IPS-15b (cell line): Measurements from ENCODE around the gene TBC1D8.

Experiments used
- H3K27me3 ChIP-seq: one replicate; pipeline ENCODE4 v1.6.1; 2013; ENCODE audit warnings: low read length; ENCODE audit not compliant: control insufficient read depth, insufficient read depth
- H3K36me3 ChIP-seq: one replicate; pipeline ENCODE4 v1.6.1; 2013; ENCODE audit warnings: low read length; ENCODE audit not compliant: control insufficient read depth, insufficient read depth
- H3K4me1 ChIP-seq: one replicate; pipeline ENCODE4 v1.6.1; 2013; ENCODE audit warnings: mild to moderate bottlenecking, low read length; ENCODE audit not compliant: control insufficient read depth, insufficient read depth
- H3K4me3 ChIP-seq: one replicate; pipeline ENCODE4 v1.5.1; 2013; ENCODE audit warnings: low read depth, low read length
- H3K9ac ChIP-seq: one replicate; pipeline ENCODE4 v1.6.1; 2013; ENCODE audit warnings: low read depth, mild to moderate bottlenecking, low read length
- H3K9me3 ChIP-seq: one replicate; pipeline ENCODE4 v1.6.1; 2013; ENCODE audit warnings: mild to moderate bottlenecking, low read length; ENCODE audit not compliant: control insufficient read depth, insufficient read depth

The TBC1D8 gene

GRCh38 chr2:100974712-100975520, 176.3 kb downstream of the TBC1D8 start:
- H3K9me3 ChIP-seq = no peaks in the 10 kb centered on the region
- H3K4me3 ChIP-seq = no peak overlapping the region
- H3K4me1 ChIP-seq = no peaks in the 10 kb centered on the region
- H3K9ac ChIP-seq = no peak overlapping the region
- no peaks in the 10 kb centered on the region for H3K36me3 ChIP-seq
- no peaks in the 10 kb centered on the region for H3K27me3 ChIP-seq

GRCh38 chr2:100972452-100972851, 178.7 kb downstream of the TBC1D8 start:
- Histone ChIP-seq H3K4me1 (no peaks in the 10 kb centered on the region), H3K4me3 (no peak overlapping the region), H3K36me3 (no peaks in the 10 kb centered on the region), H3K9me3 (no peaks in the 10 kb centered on the region), H3K9ac (no peak overlapping the region), H3K27me3 (no peaks in the 10 kb centered on the region)

DNA sequence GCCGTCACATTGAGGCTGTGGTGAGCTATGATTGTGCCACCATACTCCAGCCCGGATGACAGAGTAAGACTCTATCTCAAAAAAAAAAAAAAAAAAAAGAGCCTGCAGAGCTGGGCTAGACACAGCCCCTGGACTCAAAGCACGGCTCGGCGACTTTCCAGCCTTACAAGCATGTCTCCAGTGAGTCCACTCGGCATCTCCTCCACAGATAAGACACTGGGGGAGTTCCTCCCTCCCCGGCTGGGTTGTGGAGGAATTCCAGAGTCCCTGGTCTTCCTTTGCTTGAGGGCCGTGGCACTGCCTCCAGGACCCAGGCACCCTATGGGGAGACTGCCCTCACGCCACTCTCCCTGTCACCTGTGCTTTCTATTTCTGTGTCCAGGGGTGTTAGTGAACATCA, 180.0 kb downstream of the TBC1D8 start:
- no peak overlapping the region for H3K9ac ChIP-seq
- H3K4me1 ChIP-seq = no peaks in the 10 kb centered on the region
- no peak overlapping the region for H3K4me3 ChIP-seq
- H3K27me3 ChIP-seq = no peaks in the 10 kb centered on the region
- no peaks in the 10 kb centered on the region for H3K36me3 ChIP-seq
- no peaks in the 10 kb centered on the region for H3K9me3 ChIP-seq

DNA sequence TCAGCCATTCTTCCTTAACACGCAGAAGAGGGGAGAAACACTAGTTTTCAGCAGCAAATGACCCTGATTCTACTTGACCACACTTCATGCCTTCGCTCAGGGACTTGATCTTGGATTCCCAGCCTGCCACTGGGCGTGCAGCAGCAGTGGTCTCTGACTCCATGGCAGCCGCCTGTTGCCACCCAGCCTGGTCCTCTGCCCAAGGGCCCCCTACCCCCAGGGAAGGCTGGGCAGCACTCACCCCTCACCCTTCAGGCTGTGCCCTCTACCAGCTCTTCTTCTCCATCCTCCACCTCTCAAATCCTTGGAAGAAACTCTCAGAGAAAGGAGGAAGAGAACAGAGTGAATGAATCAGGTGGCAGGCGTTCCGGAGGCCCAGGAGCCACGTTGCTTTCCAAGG, 181.2 kb downstream of the TBC1D8 start:
- Histone ChIP-seq H3K4me3 (no peak overlapping the region), H3K4me1 (no peaks in the 10 kb centered on the region), H3K27me3 (no peaks in the 10 kb centered on the region), H3K9ac (no peak overlapping the region), H3K36me3 (no peaks in the 10 kb centered on the region), H3K9me3 (no peaks in the 10 kb centered on the region)

GRCh38 chr2:100968146-100969145, 182.7 kb downstream of the TBC1D8 start:
- Histone ChIP-seq H3K4me3 (no peak overlapping the region), H3K4me1 (no peaks in the 10 kb centered on the region), H3K9ac (no peak overlapping the region), H3K27me3 (no peaks in the 10 kb centered on the region), H3K9me3 (no peaks in the 10 kb centered on the region), H3K36me3 (no peaks in the 10 kb centered on the region)

- Histone ChIP-seq H3K27me3 (no peaks in the 10 kb centered on the region), H3K36me3 (no peaks in the 10 kb centered on the region), H3K4me3 (no peak overlapping the region), H3K9ac (no peak overlapping the region), H3K9me3 (no peaks in the 10 kb centered on the region), H3K4me1 (no peaks in the 10 kb centered on the region)
Observed at GRCh38 chr2:100967716-100968115, 183.5 kb downstream of the TBC1D8 start.

- no peaks in the 10 kb centered on the region for H3K4me1 ChIP-seq
- no peaks in the 10 kb centered on the region for H3K36me3 ChIP-seq
- no peak overlapping the region for H3K9ac ChIP-seq
- no peaks in the 10 kb centered on the region for H3K27me3 ChIP-seq
- no peaks in the 10 kb centered on the region for H3K9me3 ChIP-seq
- no peak overlapping the region for H3K4me3 ChIP-seq
Observed at GRCh38 chr2:100965596-100965995, 185.6 kb downstream of the TBC1D8 start.

GRCh38 chr2:100964681-100965169, 186.5 kb downstream of the TBC1D8 start:
- H3K4me1 ChIP-seq = no peaks in the 10 kb centered on the region
- H3K9me3 ChIP-seq = no peaks in the 10 kb centered on the region
- H3K36me3 ChIP-seq = no peaks in the 10 kb centered on the region
- H3K9ac ChIP-seq = no peak overlapping the region
- no peak overlapping the region for H3K4me3 ChIP-seq
- no peaks in the 10 kb centered on the region for H3K27me3 ChIP-seq

GRCh38 chr2:100964222-100964621, 187.0 kb downstream of the TBC1D8 start:
- Histone ChIP-seq H3K4me3 (no peak overlapping the region), H3K9ac (no peak overlapping the region), H3K9me3 (no peaks in the 10 kb centered on the region), H3K27me3 (no peaks in the 10 kb centered on the region), H3K36me3 (no peaks in the 10 kb centered on the region), H3K4me1 (no peaks in the 10 kb centered on the region)

DNA sequence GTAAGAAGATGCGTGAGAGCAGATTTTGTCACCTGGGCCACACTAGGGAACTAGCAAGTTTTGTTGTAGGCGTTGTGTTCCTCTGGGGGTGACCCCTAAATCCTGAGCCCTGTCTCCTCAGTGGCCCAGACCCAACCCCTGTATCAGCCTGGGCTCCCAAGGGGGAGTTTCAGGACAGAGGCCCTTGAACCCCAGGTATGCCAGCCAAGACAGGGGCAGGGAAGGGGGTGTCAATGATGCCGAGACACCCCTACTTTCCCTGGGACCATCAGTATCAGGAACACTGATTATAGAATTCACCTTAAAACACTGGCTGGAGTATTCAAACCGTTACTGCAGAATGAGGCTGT, 188.2 kb downstream of the TBC1D8 start:
- H3K27me3 ChIP-seq = no peaks in the 10 kb centered on the region
- H3K9me3 ChIP-seq = no peaks in the 10 kb centered on the region
- H3K9ac ChIP-seq = no peak overlapping the region
- no peaks in the 10 kb centered on the region for H3K4me1 ChIP-seq
- no peaks in the 10 kb centered on the region for H3K36me3 ChIP-seq
- H3K4me3 ChIP-seq = no peak overlapping the region

- Histone ChIP-seq H3K4me3 (no peak overlapping the region), H3K36me3 (no peaks in the 10 kb centered on the region), H3K9ac (no peak overlapping the region), H3K9me3 (no peaks in the 10 kb centered on the region), H3K27me3 (no peaks in the 10 kb centered on the region), H3K4me1 (no peaks in the 10 kb centered on the region)
Observed at GRCh38 chr2:100962366-100963025, 188.7 kb downstream of the TBC1D8 start.
